Purkinje cell (primary cell): ENCODE data around the gene FMN1. TPM values are rescaled to one million over a fixed set of nuclear protein-coding genes. Genes with fewer than 3 reads are reported as not detected.

Experiments
- polyA plus RNA-seq: library from polyadenylated mRNA; unstranded; fragments of >200 nt; fragmentation: Nextera tagmentation; gene quantifications from 2 replicates; pipeline ENCODE4 v1.2.1, GENCODE V29; 2014

Gene FMN1
- 0.91 TPM in 1 of 2 replicates, not detected in the other for polyA plus RNA-seq

GRCh38 chr15:33194704-33195670 is at the start of gene FMN1:
TSS of gene FMN1 (minus strand) at chr15:33194714. CDS start at chr15:33154914, 39,800 bp downstream.

DNA sequence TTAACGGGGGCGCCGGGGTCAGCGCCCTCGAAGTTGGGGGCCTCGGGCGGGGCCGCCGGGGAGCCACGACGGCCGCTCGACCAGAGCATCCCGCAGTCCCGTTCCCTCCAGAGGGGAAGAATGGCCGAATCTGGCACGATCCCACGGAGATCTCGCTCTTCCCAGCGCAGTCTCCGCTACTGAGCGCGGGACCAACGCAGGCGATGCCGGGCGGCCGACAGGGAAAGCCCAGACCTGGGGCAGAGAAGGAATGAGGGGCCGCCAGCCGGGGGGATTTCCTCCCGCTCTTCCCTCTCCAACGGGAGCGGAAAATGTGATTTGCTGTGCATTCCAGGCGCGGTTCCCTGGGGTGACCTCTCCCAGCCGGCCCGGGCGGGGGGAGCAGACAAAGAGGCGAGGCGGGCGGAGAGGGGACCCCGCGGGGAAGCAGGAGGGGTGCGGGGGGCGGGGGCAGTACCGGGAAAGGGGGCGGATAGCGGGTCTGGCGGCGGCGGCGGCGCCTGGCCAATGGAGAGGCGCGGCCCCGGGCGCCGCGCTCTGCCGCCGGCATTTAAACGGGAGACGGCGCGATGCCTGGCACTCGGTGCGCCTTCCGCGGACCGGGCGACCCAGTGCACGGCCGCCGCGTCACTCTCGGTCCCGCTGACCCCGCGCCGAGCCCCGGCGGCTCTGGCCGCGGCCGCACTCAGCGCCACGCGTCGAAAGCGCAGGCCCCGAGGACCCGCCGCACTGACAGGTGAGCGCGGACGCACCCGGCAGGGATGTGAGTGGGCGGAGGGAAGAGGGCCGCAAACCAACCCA is 476.9 kb downstream of the FMN1 start, which contains the start of gene GREM1:
Gene GREM1 (plus strand): TSS at position 579 of the 801 bp plus-strand sequence. CDS start 12,687 bp downstream, outside the sequence.

Other genes with a start within 250 kb of the FMN1 start
- gene RYR3, start 116.3 kb upstream of the FMN1 start, polyA plus RNA-seq = 3.4 and 3.8 TPM in 2 replicates